DOHH2 (cell line): Measurements from ENCODE around the gene PDE7B.

Source experiments
- H3F3A ChIP-seq: fragments of 200-600 bp; sonication (generic), shearing (Covaris generic); 2 replicates; pipeline ENCODE4 v1.6.0; 2016; ENCODE audit warnings: antibody characterized with exemption, mild to moderate bottlenecking; ENCODE audit not compliant: control insufficient read depth, insufficient read depth
- H3K27ac ChIP-seq: fragments of 200-600 bp; sonication (generic); 2 replicates; pipeline ENCODE4 v1.5.1; 2014; ENCODE audit warnings: low read depth, mild to moderate bottlenecking, low read length, moderate library complexity
- H3K27me3 ChIP-seq: fragments of 200-600 bp; sonication (generic); 2 replicates; pipeline ENCODE4 v1.6.1; 2014; ENCODE audit warnings: mild to moderate bottlenecking, low read length, mixed read lengths; ENCODE audit not compliant: control insufficient read depth
- H3K36me3 ChIP-seq: fragments of 200-600 bp; sonication (generic); 2 replicates; pipeline ENCODE4 v1.6.1; 2014; ENCODE audit warnings: mild to moderate bottlenecking, low read length, moderate library complexity, mixed read lengths; ENCODE audit not compliant: control insufficient read depth
- H3K4me1 ChIP-seq: fragments of 200-600 bp; sonication (generic); 2 replicates; pipeline ENCODE4 v1.6.1; 2014; ENCODE audit warnings: mild to moderate bottlenecking, low read length, mixed read lengths; ENCODE audit not compliant: control insufficient read depth
- H3K4me2 ChIP-seq: fragments of 200-600 bp; sonication (generic); 2 replicates; pipeline ENCODE4 v1.6.0; 2014; ENCODE audit warnings: mild to moderate bottlenecking, low read length, moderate library complexity
- H3K4me3 ChIP-seq: fragments of 200-600 bp; sonication (generic); 2 replicates; pipeline ENCODE4 v1.5.1; 2014; ENCODE audit warnings: mild to moderate bottlenecking, low read length, mixed read lengths
- H3K79me2 ChIP-seq: fragments of 200-600 bp; sonication (generic); 2 replicates; pipeline ENCODE4 v1.6.1; 2014; ENCODE audit warnings: mild to moderate bottlenecking, low read length, mixed read lengths; ENCODE audit not compliant: control insufficient read depth
- H3K9me2 ChIP-seq: fragments of 200-600 bp; sonication (generic); replicated peaks from 2 replicates; pipeline ENCODE4 v1.6.1; 2014; ENCODE audit warnings: mild to moderate bottlenecking, low read length, mixed read lengths; ENCODE audit not compliant: control insufficient read depth
- H3K9me3 ChIP-seq: fragments of 200-600 bp; sonication (generic); 2 replicates; pipeline ENCODE4 v1.6.1; 2014; ENCODE audit warnings: antibody characterized with exemption, low read length, mixed read lengths; ENCODE audit not compliant: control insufficient read depth, insufficient read depth
- H4K20me1 ChIP-seq: fragments of 200-600 bp; sonication (generic); 2 replicates; pipeline ENCODE4 v1.6.0; 2014; ENCODE audit warnings: low read depth, mild to moderate bottlenecking, antibody characterized with exemption, low read length, moderate library complexity; ENCODE audit not compliant: control insufficient read depth, insufficient read depth
- CTCF ChIP-seq: fragments of 200-600 bp; sonication (generic); IDR thresholded peaks from one replicate; pipeline ENCODE4 v1.5.1; 2014; ENCODE audit warnings: antibody characterized with exemption, mild to moderate bottlenecking, low read depth, low read length; ENCODE audit not compliant: poor library complexity, severe bottlenecking
- EZH2phosphoT487 ChIP-seq: fragments of 200-600 bp; sonication (generic); IDR thresholded peaks from 2 replicates; pipeline ENCODE4 v1.6.1; 2017; ENCODE audit warnings: borderline replicate concordance, mild to moderate bottlenecking, antibody characterized with exemption, low read length, moderate library complexity, mixed read lengths

PDE7B gene

DNA sequence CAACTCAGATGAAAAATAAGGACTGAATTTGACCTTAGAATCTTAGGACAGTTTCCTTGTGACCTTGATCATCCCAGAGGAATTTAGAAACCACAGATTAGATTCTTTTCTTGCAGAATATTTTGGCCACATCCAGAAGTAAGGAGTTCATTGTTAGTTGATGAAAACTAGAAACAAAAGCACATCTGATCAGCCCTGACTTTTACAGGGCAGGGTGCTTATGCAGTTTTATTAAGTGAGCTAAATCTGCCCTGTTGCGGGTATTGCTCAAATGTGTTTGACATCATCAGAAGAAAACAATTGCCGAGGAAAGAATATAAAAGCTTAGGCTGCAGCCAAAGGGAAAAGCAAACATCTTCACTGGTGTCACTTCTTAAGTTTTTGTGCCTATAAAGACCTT is 297.8 kb downstream of the PDE7B start:
- Histone ChIP-seq H3K4me1 (no peaks in the 10 kb centered on the region), H3K9me3 (no peaks in the 10 kb centered on the region), H3K4me2 (no peak overlapping the region), H4K20me1 (no peaks in the 10 kb centered on the region), H3K79me2 (no peaks in the 10 kb centered on the region), H3F3A (no peaks in the 10 kb centered on the region), H3K4me3 (no peak overlapping the region), H3K9me2 (no peaks in the 10 kb centered on the region), H3K27me3 (no peaks in the 10 kb centered on the region), H3K36me3 (no peaks in the 10 kb centered on the region), H3K27ac (no peak overlapping the region)
- TF ChIP-seq EZH2phosphoT487: no peak
- TF ChIP-seq CTCF: no peak

- Histone ChIP-seq H3F3A (no peaks in the 10 kb centered on the region), H3K4me1 (no peaks in the 10 kb centered on the region), H3K4me2 (no peak overlapping the region), H3K9me3 (no peaks in the 10 kb centered on the region), H3K36me3 (no peaks in the 10 kb centered on the region), H4K20me1 (no peaks in the 10 kb centered on the region), H3K9me2 (no peaks in the 10 kb centered on the region), H3K4me3 (no peak overlapping the region), H3K79me2 (no peaks in the 10 kb centered on the region), H3K27ac (no peak overlapping the region), H3K27me3 (no peaks in the 10 kb centered on the region)
- no peak for TF ChIP-seq CTCF
- no peak for TF ChIP-seq EZH2phosphoT487
Observed at GRCh38 chr6:136150961-136151360, 299.5 kb downstream of the PDE7B start.

DNA sequence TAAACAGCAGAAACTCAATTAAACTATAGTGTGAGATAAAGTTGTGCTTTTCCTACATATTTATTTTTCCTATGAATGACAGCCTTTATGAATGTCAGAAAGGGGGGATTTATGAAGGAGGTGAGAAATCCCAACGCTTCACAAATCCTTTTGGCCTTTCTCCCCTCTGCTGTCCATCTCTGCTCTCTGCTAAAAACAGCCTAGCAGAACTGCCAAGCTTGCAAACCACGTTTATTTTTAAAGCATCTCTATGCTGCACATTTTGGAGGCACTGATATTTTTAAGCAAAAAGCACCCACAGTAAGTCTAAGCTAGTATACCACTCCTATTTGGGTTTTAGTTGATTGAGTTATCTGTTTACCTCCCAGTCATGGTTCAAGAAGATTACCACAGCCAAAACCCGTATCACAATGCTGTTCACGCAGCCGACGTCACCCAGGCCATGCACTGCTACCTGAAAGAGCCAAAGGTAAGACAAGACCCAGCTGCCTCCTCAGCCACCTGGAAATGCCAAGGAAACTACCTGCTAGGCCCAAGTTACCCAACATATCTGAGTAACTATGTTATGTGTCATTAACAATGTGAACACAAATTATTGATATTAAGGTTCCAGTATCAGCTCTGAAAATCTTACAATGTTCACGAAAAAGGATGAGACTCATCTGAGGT is 302.3 kb downstream of the PDE7B start:
- Histone ChIP-seq H3K27me3 (no peaks in the 10 kb centered on the region), H3K27ac (no peak overlapping the region), H3K79me2 (no peaks in the 10 kb centered on the region), H3K4me2 (no peak overlapping the region), H4K20me1 (no peaks in the 10 kb centered on the region), H3K9me3 (no peaks in the 10 kb centered on the region), H3K36me3 (no peaks in the 10 kb centered on the region), H3F3A (no peaks in the 10 kb centered on the region), H3K9me2 (no peaks in the 10 kb centered on the region), H3K4me3 (no peak overlapping the region), H3K4me1 (no peaks in the 10 kb centered on the region)
- no peak for TF ChIP-seq CTCF
- no peak for TF ChIP-seq EZH2phosphoT487

DNA sequence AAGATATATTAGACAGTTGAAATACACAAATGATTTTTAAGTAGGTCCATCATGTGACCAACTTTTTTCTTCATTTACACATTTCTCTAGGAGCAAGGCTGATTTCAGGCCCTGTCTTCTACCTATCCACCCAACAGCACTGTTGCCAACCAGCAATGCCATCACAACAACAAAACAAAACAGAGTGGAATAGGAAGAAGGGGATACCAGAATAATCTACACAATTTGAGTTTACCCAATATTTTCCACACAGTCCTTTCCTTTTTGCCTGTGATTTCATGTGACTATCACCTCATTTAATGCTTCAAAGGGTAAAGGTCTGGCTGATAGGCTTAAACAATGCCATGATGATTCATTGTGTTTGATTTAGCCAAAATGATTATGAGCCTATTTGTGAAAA is 303.7 kb downstream of the PDE7B start:
- H3K9me3 ChIP-seq: no peaks in the 10 kb centered on the region
- no peaks in the 10 kb centered on the region for H3K9me2 ChIP-seq
- no peaks in the 10 kb centered on the region for H3K27me3 ChIP-seq
- TF ChIP-seq CTCF: no peak
- TF ChIP-seq EZH2phosphoT487: no peak
- H4K20me1 ChIP-seq: no peaks in the 10 kb centered on the region
- no peak overlapping the region for H3K4me2 ChIP-seq
- no peak overlapping the region for H3K4me3 ChIP-seq
- H3K79me2 ChIP-seq: no peaks in the 10 kb centered on the region
- H3K36me3 ChIP-seq: no peaks in the 10 kb centered on the region
- H3K27ac ChIP-seq: no peak overlapping the region
- H3F3A ChIP-seq: no peaks in the 10 kb centered on the region
- H3K4me1 ChIP-seq: no peaks in the 10 kb centered on the region
